GM18519 (cell line): ENCODE measurements around the gene ZNF827.
A peak's percentile ranks its signal among the peaks of the same experiment; 100 is the strongest.

Source experiments
- ATAC-seq: cut with Tn5 transposase; IDR thresholded peaks from one replicate; pipeline ENCODE4 v1.9.1; 2021; ENCODE audit warnings: mild to moderate bottlenecking, moderate library complexity; ENCODE audit not compliant: unreplicated experiment, low FRiP score

ZNF827 gene

DNA sequence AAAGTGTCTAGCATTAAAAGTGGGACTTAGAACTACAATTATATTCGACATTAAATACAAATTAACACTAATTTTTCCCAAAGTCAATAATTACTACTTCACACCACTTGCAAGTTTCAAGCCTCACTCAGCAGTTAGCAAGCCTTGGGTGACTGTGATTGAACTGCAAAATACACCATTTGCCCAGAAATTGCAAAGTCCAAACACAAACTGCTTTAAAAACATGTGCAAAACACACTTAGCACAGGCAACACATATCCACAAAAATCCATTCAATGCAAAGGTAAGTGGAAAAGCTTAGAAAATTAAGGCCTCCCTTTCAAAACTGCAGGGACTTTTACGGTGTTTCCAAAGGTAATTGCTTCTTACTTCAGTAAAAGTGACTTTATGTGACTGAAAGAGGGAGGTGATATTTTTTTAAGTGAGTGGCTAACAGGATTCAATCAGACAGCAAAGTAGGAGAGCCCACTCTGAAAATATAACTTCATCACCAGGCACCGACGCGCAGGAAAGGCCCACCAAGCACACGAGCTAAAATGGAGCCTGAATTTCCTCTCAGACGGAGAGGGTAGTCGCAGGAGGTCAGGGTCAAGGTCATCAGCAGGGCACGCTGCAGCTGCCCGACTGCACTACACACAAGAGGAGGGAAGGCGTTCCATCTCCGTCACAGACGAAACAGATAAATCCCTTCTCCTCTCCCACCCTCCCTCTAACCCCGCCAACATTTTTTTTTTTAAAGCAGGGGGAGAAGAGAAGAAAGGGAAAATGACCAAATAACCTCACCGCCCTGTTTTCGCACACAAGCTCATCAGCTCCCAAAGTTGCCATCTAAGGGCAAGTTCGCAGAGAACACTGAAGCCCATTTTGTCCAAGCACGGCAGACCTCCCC, 3.1 kb downstream of the ZNF827 start:
- ATAC-seq, result peak; percentile 23

GRCh38 chr4:145934434-145935047, 4.1 kb downstream of the ZNF827 start:
- no peak for ATAC-seq

GRCh38 chr4:145933134-145933533, 5.5 kb downstream of the ZNF827 start:
- ATAC-seq, result no peak

- ATAC-seq, result no peak
Measured at GRCh38 chr4:145931403-145931802, 7.2 kb downstream of the ZNF827 start.

GRCh38 chr4:145930592-145930991, 8.0 kb downstream of the ZNF827 start:
- ATAC-seq, result peak; percentile 36

- no peak for ATAC-seq
Measured at GRCh38 chr4:145929415-145930178, 9.0 kb downstream of the ZNF827 start.

GRCh38 chr4:145928748-145929147, 9.9 kb downstream of the ZNF827 start:
- no peak for ATAC-seq

DNA sequence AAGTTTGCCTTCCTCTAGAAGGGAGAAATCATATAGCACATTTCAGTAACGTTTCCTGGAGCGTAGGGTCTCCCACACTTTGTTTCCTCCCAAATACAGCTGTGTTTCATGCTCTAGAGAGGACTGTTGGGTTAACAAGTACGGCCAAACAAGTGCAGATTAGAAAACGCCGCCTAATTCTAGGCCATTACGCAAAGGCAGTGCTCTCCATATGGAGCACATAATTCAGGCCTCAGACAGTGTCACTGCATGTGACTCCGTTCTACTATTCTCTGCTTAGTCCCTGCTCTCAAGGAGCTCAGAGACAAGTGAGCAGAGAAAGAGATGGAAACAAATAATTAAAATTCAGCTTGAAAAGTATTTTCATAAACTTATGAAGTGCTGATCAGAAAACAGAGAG, 11.6 kb downstream of the ZNF827 start:
- no peak for ATAC-seq

DNA sequence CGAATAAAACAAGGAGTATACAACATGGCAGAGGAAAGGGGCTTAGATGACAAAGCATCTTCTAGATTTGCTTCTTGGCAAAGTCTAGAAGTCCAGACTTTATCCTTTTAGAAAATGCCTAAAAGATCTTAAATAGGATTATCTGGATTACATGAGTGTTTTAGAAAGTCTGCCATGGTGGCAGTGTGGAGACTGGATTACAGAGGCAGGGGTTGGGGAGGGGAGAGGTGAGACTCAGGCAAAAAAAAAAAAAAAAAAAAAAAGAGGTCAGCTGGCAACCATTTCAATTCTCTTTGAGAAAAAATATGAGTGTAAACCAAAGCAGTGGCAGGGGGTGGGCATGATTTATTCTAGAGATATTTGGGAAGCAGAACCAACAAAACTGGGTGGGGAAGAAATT, 17.4 kb downstream of the ZNF827 start:
- ATAC-seq, result no peak

GRCh38 chr4:145920205-145920604, 18.4 kb downstream of the ZNF827 start:
- no peak for ATAC-seq

DNA sequence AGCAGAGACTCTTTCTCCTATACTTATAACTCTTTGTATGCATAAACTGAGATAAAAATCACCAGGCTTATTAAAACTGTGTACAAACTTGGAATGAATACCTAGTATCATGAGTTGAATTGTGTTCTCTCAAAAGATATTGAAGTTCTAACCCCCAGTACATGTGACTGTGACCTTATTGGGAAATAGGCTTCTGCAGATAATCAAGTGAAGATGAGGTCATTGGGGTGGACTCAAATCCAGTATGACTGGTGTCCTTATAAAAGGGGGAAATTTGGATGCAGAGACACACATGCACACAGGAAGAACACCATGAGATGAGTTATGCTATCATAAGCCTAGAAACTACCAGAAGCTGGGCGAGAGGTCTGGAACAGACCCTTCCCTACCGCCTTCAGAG, 26.2 kb downstream of the ZNF827 start:
- ATAC-seq, result no peak

DNA sequence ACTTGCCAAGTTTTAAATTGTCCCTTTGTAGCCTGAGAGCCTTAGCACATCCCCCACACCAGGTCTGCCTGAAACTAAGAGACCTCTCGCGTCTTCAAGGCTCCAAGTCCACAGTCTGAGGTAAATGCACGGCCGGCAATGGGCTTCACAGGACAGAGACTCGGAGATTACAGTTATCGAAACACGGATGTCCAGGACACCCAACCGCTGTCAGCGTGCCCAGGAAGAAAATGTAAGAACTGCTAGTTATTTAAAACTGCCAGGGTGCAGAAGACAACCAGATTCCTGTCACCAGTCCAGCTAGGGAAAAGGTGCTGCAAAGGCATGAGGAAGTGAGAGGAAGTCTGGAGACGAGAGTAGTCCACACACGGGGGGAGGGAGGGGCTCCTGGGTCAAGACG, 28.9 kb downstream of the ZNF827 start:
- ATAC-seq, result no peak

DNA sequence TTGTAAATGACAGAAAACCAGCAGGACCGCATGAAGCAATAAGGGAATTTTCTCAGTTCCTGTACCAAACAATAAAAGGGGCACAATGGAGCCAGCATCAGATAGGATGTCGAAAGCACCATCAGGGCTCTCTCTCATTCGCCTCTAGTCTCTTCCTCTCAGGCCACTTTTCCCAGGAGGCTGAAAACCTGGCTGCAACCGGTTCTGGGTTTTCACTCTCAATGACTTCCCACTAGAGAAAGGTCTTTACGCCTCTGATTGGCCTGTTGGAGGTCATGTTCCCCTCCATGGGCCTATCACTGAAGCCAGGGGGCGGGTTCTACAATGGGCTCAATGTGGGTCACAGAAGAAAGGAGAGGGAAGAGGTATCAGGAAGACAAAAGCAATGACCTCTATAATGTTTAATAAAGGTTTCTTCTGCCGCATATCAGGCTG, 29.3 kb downstream of the ZNF827 start:
- ATAC-seq, result no peak

- ATAC-seq, result no peak
Measured at GRCh38 chr4:145907812-145908211, 30.8 kb downstream of the ZNF827 start.

DNA sequence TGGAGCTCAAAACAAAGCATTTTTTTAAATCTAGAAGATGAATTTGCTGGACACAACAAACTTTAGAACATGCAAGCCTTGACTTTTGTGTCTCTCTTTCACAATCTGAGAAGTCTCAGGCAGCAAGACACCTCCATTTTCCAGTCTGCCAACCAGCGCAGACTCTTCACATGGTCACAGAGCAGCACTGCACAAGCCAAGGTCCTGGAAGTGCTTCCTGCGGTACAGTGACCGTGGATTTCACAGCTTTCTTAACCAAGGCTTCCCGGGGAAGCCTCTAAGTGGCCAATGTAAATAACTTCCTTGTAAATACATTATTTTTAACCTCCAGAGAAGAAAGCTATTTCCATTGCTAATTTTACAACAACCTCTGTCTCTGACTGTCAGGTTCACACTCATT, 31.2 kb downstream of the ZNF827 start:
- no peak for ATAC-seq

DNA sequence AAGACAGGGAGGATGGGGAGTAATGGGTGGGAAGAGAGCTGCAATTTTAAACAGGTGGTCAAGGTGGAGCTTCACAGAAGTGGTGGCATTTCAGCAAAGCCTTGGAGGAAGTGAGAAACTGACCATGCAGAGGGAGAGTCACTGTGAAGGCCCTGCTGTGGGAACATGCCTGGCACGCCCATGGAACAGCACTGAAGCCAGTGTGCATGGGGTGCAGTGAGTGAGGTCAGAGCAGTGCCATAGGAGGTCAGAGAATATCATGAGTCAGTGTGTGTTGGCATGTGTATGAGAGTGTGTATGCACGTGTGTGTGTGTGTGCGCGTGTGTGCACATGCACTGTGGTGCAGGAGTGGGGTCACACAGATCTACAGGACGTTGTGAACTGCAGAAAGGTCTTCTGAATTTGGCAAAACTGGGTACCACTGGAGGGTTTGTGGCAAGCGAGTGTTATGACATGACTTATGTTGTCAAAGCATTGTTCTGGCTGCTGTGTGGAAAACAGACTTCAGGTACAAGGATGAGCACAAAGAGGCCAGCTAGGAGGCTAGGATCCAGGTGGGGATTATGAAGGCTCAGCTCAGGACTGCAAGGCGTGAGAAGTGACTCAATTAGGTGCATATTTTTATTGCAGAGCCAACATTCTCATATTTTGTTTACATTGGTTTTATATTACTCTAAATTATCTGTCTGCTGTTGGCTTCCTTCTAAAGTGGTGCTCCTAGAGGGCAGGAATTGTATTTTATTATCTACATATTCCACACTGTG, 34.0 kb downstream of the ZNF827 start:
- no peak for ATAC-seq

- ATAC-seq, result no peak
Measured at GRCh38 chr4:145902522-145902921, 36.1 kb downstream of the ZNF827 start.

- no peak for ATAC-seq
Measured at GRCh38 chr4:145899886-145900460, 38.6 kb downstream of the ZNF827 start.

DNA sequence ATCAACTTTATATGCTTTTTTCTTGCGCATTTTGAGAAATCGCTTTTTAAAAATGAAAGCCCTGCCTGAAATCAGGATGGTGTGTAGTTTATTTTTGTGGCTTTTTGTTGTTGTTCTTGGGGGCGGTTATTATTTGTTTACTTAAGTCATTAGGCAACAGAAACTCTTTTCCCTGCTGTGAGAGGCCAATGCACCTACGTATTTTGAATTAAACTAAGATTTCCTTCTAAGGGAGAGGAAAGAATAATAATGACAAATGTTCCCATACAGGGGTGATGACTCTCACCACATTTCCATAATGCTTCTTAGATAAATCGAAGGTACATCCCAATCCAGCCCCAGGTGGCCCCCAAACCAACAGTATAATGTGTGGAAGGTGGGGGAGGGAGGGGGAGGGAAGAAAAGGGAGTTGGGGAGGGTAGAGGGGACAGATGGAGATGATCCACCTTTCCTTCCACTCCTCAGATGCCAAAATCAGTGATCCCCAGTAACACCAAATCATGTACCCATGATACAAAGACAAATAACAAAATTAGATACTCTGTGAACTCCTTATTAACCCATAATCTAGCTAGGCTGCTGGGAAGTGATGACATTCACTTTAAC, 39.6 kb downstream of the ZNF827 start:
- ATAC-seq, result no peak

DNA sequence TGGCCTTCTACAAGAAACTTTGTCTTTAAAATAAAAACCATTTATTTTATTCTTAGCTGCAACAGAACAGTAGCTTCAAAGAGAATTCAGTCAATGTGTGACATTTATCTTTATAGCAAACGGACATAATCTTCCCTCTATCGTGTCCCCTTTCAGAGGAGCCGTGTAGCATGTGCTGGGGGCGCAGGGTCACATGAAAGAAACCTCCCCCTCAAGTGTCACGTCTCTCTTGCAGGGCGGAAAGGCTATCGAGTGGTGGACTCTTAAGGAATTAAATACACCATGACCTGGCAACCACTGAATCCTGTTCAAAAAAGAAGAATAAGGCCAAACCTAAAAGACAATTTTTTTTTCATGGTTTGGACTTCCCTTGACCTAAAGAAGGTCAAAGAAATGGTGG, 40.2 kb downstream of the ZNF827 start:
- ATAC-seq, result no peak
